PFSK-1 (cell line): Measurements from ENCODE around the gene HPDL.

Experiments
- FOXP2 ChIP-seq: optimal IDR thresholded peaks from 2 replicates; pipeline ENCODE3; 2011; ENCODE audit warnings: borderline replicate concordance, control low read depth, inconsistent platforms; ENCODE audit not compliant: insufficient read depth; ENCODE audit errors: extremely low read length, extremely low read depth
- POLR2AphosphoS5 ChIP-seq: IDR thresholded peaks from 2 replicates; pipeline ENCODE4 v1.6.1; 2012; ENCODE audit warnings: low read depth, mild to moderate bottlenecking, control low read depth, low read length, moderate library complexity
- TF ChIP-seq, protein P1 (sequence below), 2 experiments: IDR thresholded peaks; 2 replicates each; pipeline versions ENCODE4 v1.6.1 to v1.8.0; 2011 to 2012; ENCODE audit warnings: low read depth in 2 of 2, low read length in 2 of 2, control low read depth in 1 of 2, inconsistent platforms in 1 of 2, mild to moderate bottlenecking in 1 of 2, moderate library complexity in 1 of 2; ENCODE audit not compliant: insufficient read depth in 1 of 2

DNA sequence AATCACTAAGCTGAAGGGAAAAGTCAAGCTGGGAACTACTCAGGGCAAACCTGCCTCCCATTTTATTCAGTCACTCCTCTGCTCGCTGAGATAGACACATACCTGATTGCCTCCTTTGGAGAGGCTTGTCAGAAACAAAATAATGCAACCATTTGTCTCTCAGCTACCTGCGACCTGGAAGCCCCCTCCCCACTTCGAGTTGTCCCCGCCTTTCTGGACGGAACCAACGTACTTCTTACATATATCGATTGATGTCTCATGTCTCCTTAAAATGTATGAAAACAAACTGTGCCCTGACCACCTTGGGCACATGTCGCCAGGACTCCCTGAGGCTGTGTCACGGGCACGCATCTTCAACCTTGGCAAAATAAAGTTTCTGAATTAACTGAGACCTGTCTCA, 21.5 kb upstream of the HPDL start:
- TF ChIP-seq, protein P1, sequence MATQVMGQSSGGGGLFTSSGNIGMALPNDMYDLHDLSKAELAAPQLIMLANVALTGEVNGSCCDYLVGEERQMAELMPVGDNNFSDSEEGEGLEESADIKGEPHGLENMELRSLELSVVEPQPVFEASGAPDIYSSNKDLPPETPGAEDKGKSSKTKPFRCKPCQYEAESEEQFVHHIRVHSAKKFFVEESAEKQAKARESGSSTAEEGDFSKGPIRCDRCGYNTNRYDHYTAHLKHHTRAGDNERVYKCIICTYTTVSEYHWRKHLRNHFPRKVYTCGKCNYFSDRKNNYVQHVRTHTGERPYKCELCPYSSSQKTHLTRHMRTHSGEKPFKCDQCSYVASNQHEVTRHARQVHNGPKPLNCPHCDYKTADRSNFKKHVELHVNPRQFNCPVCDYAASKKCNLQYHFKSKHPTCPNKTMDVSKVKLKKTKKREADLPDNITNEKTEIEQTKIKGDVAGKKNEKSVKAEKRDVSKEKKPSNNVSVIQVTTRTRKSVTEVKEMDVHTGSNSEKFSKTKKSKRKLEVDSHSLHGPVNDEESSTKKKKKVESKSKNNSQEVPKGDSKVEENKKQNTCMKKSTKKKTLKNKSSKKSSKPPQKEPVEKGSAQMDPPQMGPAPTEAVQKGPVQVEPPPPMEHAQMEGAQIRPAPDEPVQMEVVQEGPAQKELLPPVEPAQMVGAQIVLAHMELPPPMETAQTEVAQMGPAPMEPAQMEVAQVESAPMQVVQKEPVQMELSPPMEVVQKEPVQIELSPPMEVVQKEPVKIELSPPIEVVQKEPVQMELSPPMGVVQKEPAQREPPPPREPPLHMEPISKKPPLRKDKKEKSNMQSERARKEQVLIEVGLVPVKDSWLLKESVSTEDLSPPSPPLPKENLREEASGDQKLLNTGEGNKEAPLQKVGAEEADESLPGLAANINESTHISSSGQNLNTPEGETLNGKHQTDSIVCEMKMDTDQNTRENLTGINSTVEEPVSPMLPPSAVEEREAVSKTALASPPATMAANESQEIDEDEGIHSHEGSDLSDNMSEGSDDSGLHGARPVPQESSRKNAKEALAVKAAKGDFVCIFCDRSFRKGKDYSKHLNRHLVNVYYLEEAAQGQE (IDR thresholded peaks at IDR 0.05; ENCODE audit: insufficient read depth in 1 of 2, low read depth in 2 of 2, low read length in 2 of 2) = no peak
- TF ChIP-seq POLR2AphosphoS5 = no peak
- no peak for TF ChIP-seq FOXP2
